ENCODE data around the gene CAD.
"Not testable (repeated sequence)": the region's sequence is repeated elsewhere in the genome, so short reads cannot be mapped to it uniquely, and the experiment has no call there.

CAD gene

DNA sequence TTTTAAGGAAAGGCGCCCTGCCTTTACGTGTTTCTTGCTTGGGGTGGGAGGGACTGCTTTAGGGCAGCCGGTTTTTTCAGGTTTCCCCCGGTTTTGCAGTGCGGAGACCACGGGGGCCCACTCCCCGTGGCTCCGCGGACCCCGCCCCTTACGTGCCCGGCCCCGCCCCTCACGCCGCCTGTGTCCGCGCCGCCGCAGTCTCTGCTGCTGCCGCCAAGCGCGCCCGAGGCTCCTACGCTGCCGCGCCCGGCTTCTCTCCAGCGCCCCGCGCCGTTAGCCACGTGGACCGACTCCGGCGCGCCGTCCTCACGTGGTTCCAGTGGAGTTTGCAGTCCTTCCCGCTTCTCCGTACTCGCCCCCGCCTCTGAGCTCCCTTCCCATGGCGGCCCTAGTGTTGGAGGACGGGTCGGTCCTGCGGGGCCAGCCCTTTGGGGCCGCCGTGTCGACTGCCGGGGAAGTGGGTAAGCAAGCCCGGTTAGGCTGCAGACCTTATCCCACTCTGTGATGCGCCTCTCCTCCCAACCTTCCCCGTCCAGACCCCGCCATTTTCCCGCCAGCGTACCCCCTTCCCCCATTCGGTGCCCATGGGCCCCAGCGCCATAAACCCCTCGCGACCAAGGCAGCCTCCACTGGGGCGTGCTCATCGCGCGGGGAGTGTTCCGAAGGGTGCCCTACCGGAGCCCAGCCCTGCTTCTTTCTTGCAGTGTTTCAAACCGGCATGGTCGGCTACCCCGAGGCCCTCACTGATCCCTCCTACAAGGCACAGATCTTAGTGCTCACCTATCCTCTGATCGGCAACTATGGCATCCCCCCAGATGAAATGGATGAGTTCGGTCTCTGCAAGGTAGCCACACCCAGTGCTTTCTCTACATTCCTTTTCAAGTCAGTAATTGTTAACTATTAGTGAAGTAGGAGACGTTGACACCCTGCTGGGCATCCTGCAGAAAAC is at the start of gene CAD:
TSS of gene CAD (plus strand) at position 197 of the 949 bp plus-strand sequence. CDS start at position 380, 183 bp downstream.
- peak; percentile 74 to 76 for DNase-seq (ENCODE audit: low read depth in 2 of 2, low spot score in 1 of 2)

DNA sequence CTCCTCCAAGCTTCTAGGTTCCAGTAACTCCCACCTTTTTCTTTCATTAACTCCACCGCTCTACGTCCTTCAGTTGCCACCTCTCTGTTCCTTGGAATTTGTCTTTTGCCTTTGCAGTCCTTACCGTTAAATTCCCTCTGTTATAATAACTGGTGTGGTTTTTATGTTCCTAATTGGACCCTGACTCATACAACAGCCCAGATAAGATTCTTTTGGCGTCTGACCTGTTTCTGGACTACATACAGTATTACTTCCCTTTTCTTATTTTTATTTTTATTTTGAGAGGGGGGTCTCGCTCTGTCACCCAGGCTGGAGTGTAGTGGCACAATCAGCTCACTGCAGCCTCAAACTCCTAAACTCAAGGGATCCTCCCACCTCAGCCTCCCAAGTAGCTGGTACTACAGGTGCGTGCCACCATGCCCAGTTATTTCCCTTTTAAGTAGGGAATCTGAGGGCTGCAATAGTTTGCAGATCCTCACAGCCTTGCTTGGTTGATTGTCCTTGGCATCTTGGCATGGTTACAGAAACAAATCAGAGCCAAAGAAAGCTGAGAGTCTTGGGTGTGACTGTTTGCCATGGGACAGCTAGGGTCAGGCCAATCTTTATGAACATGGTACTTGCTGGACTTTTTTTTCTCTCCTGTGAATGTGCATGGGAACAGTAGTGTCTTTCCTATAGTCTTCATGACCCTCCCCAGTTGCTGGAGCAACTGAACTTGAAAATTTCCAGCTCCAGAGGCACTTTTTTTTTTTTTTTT is 46.4 kb upstream of the CAD start:
- DNase-seq (ENCODE audit: low read depth in 2 of 2, low spot score in 1 of 2) = no peak

DNA sequence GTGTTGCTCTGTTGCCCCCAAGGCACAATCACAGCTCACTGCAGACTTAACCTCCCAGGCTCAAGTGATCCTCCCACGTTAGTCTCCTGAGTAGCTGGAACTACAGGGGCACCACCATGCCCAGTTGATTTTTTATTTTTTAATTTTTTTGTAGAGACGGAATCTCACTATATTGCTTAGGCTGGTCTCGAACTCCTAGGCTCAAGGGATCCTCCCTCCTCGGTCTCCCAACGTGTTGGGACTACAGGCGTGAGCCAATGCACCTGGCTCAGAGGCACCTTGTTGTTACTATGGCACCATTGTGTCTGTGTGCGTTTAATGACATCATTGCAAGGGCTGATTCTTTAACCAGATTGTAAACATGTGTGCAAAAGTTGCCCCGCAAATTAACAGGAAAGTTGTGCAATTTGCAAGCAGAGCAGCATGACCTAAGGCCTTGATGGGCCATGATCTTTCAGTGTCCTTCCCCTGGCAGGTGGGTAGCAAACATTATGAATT is 45.8 kb upstream of the CAD start:
- DNase-seq (ENCODE audit: low read depth in 2 of 2, low spot score in 1 of 2) = no peak

DNA sequence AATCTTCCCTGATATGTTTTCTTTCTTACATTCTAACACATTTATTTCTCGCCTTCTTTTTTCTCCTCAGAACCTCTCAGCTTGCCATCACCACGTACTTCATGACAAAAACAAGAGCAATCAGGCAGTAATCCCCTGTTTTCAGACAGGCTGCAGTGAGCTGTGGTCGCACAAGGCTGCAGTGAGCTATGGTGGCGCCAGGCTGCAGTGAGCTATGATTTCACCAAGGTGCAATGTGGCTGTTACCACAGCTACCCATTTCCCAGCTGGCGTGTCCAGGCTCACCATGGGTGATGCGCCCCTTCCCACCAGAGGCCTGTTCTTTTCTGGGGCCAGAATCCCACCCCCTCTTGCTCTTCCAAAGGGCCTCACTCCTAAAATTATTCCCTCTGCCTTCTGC is 42.5 kb upstream of the CAD start:
- no peak for DNase-seq (ENCODE audit: low read depth in 2 of 2, low spot score in 1 of 2)

DNA sequence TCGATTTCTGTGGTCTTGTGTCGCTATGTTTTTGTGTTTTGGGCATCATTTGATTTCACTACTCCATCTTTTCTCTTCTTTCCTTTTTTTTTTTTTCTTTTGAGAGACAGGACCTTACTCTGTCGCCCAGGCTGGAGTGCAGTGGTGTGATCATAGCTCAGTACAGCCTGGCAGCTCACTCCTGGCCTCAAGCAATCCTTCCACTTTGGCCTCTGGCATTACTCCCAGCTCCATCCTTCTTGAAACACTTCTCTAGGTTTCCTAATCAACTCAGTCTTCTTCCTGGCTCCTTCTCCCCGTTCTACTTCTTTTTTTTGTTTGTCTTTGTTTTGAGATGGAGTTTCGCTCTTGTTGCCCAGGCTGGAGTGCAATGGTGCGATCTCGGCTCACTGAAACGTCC is 41.8 kb upstream of the CAD start:
- no peak for DNase-seq (ENCODE audit: low read depth in 2 of 2, low spot score in 1 of 2)

DNA sequence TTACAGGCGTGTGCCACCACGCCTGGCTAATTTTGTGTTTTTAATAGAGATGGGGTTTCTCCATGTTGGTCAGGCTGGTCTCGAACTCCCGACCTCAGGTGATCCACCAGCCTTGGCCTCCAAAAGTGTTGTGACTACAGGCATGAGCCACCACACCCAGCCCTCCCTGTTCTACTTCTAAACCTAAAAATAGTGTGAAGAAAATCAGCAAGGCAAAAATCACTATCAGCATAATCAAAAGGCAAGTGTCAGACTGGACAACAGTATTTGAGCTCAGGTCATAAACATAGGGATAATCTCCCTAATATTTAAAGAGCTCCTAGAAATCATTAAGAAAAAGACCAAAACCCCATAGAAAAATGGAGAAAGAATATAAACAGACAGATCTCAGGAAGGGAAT is 41.4 kb upstream of the CAD start:
- not testable (repeated sequence) for DNase-seq (ENCODE audit: low read depth in 2 of 2, low spot score in 1 of 2)

DNA sequence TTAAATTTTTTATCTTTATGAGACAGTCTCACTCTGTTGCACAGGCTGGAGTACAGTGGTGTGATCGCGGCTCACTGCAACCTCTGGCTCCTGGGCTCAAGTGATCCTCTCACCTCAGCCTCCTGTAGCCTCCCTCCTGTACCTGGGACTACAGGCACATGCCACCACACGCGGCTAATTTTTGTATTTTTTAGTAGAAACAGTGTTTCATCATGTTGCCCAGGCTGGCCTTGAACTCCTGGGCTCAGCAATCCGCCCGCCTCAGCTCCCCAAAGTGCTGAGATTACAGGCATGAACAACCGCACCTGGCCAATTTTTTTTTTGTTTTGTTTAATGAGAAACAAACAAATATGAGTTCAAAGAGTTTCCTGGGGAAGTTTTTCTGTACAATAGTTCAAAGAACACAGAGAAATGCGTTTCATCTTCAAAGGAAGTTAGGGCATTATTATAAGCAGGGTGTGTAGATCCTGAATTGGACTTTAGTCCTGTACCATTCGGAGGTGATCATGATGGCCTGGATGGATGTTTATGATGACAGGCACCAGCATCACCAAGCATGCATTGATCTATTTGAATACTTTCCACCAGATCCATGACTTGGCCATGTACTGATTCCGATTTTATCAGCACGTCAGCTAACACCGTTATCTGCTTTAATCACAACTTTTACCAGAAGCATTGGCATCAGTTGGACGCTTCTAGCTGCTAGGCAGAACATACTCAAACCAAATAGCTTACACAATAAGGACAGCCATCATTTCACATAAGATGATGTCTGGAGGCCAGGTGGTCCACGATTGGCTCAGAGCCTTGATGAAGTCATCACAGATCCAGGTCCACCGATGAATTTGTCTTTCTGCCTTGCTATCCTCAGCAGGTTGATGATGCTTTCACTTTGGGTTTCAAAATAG is 39.5 kb upstream of the CAD start:
- DNase-seq (ENCODE audit: low read depth in 2 of 2, low spot score in 1 of 2) = no peak

DNA sequence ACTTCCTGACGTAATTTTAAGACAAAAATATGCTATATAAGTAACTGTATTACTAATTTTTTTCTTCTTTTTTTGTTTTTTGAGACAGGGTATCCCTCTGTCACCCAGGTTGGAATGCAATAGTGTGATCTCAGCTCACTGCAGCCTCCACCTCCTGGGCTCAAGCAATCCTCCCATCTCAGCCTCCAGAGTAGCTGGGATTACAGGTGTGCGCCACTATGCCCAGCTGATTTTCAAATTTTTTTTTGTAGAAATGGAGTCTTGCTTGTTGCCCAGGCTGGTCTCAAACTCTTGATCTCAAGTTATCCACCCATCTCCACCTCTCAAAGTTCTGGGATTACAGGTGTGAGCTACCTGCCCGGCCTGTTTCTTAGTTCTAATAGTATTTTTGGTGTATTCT is 38.7 kb upstream of the CAD start:
- no peak for DNase-seq (ENCODE audit: low read depth in 2 of 2, low spot score in 1 of 2)

DNA sequence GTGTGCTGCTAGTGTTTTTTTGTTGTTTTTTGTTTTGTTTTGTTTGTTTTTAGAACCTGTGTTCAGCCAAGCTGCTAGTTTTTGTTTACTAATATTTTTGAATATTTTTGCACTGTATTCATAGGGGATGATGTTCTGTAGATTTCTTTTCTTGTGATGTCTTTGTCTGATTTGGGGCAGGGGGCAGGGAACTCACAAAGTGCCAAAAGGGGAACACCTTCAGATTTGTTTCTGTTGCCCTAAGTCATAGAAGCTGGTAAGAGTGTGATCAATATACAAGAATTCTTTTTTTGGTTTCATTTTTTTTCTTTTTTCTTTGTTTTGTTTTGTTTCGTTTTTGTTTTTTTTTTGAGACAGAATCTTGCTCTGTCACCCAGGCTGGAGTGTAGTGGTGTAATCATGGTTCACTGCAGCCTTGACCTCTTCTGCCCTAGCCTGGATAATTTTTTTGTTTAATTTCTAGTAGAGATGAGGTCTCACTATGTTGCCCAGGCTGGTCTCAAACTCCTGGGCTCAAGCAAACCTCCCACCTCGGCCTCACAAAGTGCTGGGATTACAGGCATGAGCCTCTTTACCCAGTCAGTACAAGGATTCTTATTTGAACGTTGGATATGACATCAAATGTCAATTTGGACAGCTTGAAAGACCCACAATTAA is 37.7 kb upstream of the CAD start:
- no peak for DNase-seq (ENCODE audit: low read depth in 2 of 2, low spot score in 1 of 2)

DNA sequence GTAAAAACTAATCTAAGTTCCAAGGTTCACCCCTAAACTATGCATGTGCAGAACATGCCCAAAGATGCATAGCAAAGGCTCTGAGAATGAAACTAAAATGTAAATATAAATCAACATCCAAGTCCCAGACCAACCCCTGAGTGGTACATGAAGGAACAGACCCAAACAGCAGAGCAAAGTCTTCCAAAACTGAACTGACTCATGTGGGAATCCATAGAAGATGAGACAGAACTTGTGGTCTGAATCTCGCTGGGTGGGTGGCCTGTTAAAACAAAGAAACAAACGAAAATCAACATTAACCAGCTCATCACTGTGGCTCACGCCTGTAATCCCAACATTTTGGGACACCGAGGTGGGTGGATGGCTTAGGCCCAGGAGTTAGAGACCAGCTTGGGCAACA is 34.8 kb upstream of the CAD start:
- no peak for DNase-seq (ENCODE audit: low read depth in 2 of 2, low spot score in 1 of 2)

DNA sequence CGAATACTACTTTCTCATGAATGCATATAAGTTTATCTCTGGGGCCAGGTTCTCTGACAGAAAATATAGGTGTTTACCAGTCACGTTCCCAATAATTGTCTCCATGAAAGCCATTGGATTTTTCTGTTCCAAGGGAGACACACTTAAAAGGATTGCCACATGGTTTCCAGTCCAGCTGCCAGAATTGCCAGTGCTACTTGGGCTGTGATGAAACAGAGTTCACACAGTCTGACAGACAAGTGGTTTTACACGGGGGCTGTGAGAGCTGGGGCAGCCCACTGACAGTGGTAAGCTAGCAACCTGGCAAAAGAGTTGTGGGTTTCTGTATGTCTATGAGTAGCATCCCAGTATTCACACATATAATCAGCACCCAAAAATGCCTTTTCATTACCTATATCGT is 33.1 kb upstream of the CAD start:
- no peak for DNase-seq (ENCODE audit: low read depth in 2 of 2, low spot score in 1 of 2)

DNA sequence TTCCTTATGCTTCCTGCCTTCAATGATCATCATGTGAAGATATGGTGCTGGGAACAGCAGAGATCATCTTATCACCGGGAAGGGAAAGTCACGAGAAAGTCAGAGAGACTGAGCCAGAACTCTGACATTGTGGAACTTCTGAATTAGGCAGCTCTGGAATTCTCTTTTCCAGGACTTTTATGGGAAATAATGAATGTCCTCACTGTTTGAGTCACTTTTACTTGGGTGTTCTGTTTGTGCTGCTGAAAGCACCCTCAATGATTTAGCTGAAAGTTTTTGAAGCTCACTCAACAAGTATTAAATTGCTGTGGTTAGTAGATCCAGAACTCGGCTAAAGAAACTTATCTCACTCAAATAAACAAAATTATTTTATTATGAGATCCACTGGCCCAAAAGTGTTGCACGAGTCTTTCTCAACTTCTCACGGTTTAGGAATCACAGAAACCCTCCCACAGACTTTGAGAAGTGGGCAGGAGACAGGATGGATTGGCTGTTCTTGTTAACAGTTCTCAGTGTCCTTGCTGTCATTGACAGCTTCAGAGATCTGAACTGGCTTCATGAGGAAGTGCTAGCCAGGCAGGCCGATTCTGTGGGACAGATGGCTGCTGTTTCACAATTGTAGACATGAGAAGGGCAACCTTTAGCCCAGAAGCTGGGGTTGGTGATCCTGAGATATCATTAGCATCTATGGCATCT is 31.7 kb upstream of the CAD start:
- no peak for DNase-seq (ENCODE audit: low read depth in 2 of 2, low spot score in 1 of 2)

DNA sequence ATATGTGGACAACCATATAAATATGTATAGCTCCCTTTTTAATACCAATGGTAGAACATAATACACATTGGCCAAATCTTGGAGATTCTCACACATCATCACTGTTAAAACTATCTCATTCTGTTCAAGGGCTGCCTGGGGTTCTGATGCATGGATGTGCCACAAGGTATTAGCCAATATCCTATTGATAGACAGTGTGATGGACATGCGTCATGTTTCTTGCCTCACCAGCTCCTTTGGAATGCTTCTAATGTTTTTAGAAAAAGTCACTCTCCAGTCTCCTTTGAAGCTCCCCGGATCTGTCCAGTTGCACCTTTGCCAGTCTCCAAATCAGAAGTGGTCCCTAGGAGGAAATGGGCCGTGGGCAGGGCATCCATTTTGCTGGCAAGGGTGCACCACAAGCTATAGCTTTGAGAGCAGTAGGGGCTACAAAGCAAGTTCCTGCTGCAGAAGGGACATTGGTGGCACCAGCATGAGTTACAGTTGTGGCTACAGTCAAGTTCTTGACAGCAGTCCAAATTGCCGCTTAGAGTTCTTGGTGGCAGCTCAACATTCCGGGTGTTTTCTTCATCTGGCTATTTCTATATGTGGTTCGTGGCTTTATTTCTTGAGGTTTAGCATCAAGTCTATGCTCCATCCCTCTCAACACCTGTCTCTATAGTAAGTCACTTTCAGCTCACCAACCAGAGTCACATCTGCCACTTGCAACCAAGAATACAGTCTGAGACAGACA is 30.4 kb upstream of the CAD start:
- DNase-seq (ENCODE audit: low read depth in 2 of 2, low spot score in 1 of 2) = no peak

DNA sequence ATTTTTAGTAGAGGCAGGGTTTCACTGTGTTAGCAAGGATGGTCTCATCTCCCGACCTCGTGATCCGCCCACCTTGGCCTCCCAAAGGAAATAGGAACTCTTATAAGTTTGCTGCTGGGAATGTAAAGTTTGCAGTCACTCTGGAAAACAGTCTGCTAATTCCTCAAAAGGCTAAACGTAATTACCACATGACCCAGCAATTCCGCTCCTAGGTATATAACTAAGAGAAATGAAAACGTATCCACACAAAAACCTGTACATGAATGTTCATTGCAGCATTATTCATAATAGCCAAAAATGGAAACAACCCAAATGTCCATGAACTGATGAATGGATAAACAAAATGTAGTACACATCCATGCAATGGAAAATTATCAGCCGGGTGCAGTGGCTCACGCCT is 27.2 kb upstream of the CAD start:
- DNase-seq (ENCODE audit: low read depth in 2 of 2, low spot score in 1 of 2) = no peak

DNA sequence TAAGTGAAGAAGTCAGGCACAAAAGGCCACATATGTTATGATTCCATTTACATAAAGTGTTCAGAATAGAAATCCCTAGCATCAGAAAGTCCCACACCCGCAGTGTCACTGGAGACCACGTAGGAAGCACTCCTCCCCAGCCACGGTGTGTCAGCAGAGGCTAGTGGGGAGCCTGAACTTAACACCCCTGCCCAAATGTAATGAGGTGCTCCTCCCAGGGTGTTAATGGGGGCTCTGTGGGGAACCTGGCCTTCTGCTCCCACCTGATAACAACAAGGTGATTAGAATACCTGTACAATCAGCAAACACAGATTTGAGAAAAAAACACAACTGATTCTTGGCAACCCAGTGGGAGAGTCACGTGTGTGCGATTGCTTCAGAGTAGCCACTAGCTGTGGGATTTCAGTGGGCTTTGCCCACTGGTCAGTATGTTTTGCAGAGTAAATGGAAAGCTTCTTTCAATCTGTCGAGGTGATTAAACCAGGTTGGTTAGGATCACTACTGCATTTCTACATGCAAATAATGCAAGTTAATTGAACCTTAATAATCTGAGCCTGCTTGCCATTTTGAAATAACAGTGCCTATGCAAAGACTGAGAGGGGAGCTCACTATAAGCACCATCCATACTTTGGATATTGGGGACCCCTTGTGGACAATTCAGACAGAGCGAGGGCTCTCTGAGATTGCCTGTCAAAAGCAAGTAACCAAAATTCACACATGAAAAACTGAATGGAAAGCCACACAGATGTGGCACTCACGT is 25.9 kb upstream of the CAD start:
- DNase-seq (ENCODE audit: low read depth in 2 of 2, low spot score in 1 of 2) = no peak

DNA sequence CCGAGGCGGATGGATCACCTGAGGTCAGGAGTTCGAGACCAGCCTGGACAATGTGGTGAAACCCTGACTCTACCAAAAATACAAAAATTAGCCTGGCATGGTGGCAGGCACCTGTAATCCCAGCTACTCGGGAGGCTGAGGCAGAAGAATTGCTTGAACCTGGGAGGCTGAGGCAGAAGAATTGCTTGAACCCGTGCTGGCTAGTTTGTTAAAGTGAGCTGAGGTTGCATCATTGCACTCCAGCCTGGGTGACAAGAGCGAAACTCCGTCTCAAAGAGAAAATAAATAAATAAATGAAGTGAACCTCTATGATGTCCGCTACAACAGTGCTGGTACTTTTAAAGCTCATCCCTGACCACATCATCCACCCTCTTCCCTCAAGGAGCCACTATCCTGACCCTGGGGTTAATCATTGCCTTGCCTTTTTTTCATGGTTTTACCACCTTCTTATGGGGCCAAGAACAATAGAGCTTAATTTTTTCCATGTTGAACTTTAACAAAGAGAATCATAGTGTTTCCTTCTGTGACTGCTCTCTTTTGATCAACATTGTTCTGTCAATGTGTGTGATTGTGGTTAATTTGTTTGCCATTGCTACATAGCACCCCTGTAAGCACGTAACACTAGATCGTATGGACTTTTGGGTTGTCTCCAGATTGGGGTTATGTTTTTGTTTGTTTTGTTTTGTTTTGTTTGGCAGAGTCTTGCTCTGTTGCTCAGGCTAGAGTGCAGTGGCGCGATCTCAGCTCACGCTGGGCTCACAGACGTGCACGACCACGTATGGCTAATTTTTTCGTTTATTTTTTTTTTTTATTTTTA is 22.4 kb upstream of the CAD start:
- no peak for DNase-seq (ENCODE audit: low read depth in 2 of 2, low spot score in 1 of 2)

DNA sequence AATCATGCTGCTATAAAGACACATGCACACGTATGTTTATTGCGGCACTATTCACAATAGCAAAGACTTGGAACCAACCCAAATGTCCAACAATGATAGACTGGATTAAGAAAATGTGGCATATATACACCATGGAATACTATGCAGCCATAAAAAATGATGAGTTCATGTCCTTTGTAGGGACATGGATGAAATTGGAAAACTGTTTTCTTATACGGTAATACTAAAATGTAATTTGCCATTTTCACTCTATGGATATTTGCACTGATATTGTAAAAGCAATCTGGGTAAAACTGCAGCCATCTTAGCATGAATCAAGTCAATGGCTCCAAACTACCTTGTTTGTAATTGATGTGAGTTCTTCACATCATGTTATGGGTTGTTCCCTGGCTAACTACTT is 21.4 kb upstream of the CAD start:
- not testable (repeated sequence) for DNase-seq (ENCODE audit: low read depth in 2 of 2, low spot score in 1 of 2)

DNA sequence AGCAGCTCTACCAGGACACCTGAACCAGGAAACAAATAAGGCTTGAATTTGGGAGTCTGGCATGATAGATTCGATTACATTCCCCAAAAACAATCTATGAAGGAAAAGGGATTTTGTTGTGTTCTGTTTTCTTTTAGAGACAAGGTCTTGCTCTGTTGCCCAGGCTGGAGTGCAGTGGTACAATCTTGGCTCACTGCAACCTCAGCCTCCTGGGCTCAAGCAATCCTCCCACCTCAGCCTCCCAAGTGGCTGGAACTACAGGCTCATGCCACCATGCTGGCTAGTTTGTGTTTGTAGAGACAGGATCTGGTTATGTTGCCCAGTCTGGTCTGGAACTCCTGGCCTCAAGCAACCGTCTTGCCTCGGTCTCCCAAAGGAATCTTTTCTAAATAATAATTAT is 19.1 kb upstream of the CAD start:
- DNase-seq (ENCODE audit: low read depth in 2 of 2, low spot score in 1 of 2) = not testable (repeated sequence)

All from stimulated activated CD8-positive, alpha-beta memory T cell treated with anti-CD3 and anti-CD28 coated beads, Interleukin-4, amount 100 ng/mL, for 4 hours (primary cell).